Vagina (tissue), 2 donors: ENCODE data around the gene CCR7.

Experiments
- CTCF ChIP-seq, 3 experiments: fragments of 450-650 bp in 2 of 3; fragments of 200-600 bp in 1 of 3; sonication (generic) in 1 of 3; IDR thresholded peaks; one replicate each; pipeline ENCODE4 v1.5.1; 2017 to 2019; ENCODE audit warnings: antibody characterized with exemption in 3 of 3, mild to moderate bottlenecking in 2 of 3, moderate library complexity in 2 of 3
- POLR2A ChIP-seq, 2 donors: fragments of 450-650 bp; IDR thresholded peaks; one replicate each; pipeline ENCODE4 v1.6.1; 2017; ENCODE audit warnings: antibody characterized with exemption in 2 of 2, mild to moderate bottlenecking in 2 of 2, moderate library complexity in 2 of 2
- POLR2AphosphoS5 ChIP-seq, 2 donors: sonication (generic); formaldehyde crosslinking; IDR thresholded peaks; one replicate each; pipeline ENCODE4 v1.9.0; 2017; ENCODE audit warnings: antibody characterized with exemption in 2 of 2, mild to moderate bottlenecking in 2 of 2, low read depth in 1 of 2; ENCODE audit not compliant: insufficient read depth in 1 of 2

- TF ChIP-seq CTCF (IDR thresholded peaks at IDR 0.05) (no peak), POLR2AphosphoS5 (IDR thresholded peaks at IDR 0.05; ENCODE audit: insufficient read depth in 1 of 2, low read depth in 1 of 2) (no peak), POLR2A (IDR thresholded peaks at IDR 0.05) (no peak)
These were observed 617 bp upstream of the CCR7 start for GRCh38 chr17:40565769-40566409.
